ENCODE data around the gene RYR2. TPM values are rescaled to one million over a fixed set of nuclear protein-coding genes. Genes with fewer than 3 reads are reported as not detected.
"Not testable (repeated sequence)": the region's sequence is repeated elsewhere in the genome, so short reads cannot be mapped to it uniquely, and the experiment has no call there.

RYR2 gene
- total RNA-seq, 1 donor from 2014 or later: 0.19 TPM

GRCh38 chr1:237814319-237814924 is 772.4 kb downstream of the RYR2 start:
- Mint-ChIP-seq H3K4me1 (ENCODE audit: low read depth) (no peaks in the 10 kb centered on the region), H3K27me3 (peaks cover 9% of the 10 kb centered on the region), H3K4me3 (ENCODE audit: low read depth) (no peak overlapping the region), H3K9me3 (ENCODE audit: low read depth) (no peaks in the 10 kb centered on the region), H3K27ac (no peak overlapping the region), H3K36me3 (ENCODE audit: insufficient read depth) (no peaks in the 10 kb centered on the region)
- DNase-seq (ENCODE audit: low spot score, unreplicated experiment): no peak
- TF ChIP-seq CTCF (IDR thresholded peaks at IDR 0.05; ENCODE audit: unreplicated experiment): peak; percentile 68

DNA sequence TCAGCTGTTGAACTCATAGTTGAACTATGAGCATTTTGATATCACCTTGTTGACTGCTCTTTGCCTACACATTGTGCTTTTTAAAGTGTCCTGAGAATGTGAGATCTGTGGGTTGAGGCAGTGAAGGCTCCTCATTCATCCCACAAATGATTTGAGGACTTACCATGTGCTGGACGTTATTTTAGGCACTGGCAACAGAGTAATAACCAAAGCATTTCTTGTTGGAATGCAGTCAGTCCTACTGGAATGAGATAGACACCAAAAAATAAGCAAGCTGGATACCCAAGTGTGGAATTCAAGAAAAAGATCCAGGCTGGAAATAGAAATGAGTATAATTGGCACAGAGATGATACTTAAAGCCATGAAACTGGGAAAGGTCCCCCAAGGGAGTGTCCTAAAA is 775.3 kb downstream of the RYR2 start:
- H3K4me3 Mint-ChIP-seq (ENCODE audit: low read depth): no peak overlapping the region
- H3K9me3 Mint-ChIP-seq (ENCODE audit: low read depth): no peaks in the 10 kb centered on the region
- H3K27ac Mint-ChIP-seq: no peak overlapping the region
- H3K36me3 Mint-ChIP-seq (ENCODE audit: insufficient read depth): no peaks in the 10 kb centered on the region
- H3K4me1 Mint-ChIP-seq (ENCODE audit: low read depth): no peaks in the 10 kb centered on the region
- no peak for TF ChIP-seq CTCF (IDR thresholded peaks at IDR 0.05; ENCODE audit: unreplicated experiment)
- peaks cover 9% of the 10 kb centered on the region for H3K27me3 Mint-ChIP-seq
- no peak for DNase-seq (ENCODE audit: low spot score, unreplicated experiment)

DNA sequence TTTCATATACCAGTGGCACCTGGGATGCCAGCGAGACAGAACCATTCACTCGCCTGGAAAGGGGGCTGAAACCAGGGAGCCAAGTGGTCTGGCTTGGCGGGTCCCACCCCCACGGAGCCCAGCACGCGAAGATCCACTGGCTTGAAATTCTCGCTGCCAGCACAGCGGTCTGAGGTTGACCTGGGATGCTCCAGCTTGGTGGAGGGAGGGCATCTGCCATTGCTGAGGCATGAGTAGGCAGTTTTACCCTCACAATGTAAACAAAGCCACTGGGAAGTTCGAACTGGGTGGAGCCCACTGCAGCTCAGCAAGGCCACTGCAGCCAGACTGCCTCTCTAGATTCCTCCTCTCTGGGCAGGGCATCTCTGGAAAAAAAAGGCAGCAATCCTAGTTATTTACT is 778.6 kb downstream of the RYR2 start:
- H3K9me3 Mint-ChIP-seq (ENCODE audit: low read depth); DNase-seq (ENCODE audit: low spot score, unreplicated experiment); H3K36me3 Mint-ChIP-seq (ENCODE audit: insufficient read depth); H3K27ac Mint-ChIP-seq; H3K4me3 Mint-ChIP-seq (ENCODE audit: low read depth); H3K27me3 Mint-ChIP-seq; H3K4me1 Mint-ChIP-seq (ENCODE audit: low read depth): not testable (repeated sequence)

- no peak for DNase-seq (ENCODE audit: low spot score, unreplicated experiment)
- H3K27ac Mint-ChIP-seq: no peak overlapping the region
- TF ChIP-seq CTCF (IDR thresholded peaks at IDR 0.05; ENCODE audit: unreplicated experiment): no peak
- H3K4me1 Mint-ChIP-seq (ENCODE audit: low read depth): no peaks in the 10 kb centered on the region
- H3K9me3 Mint-ChIP-seq (ENCODE audit: low read depth): no peaks in the 10 kb centered on the region
- no peaks in the 10 kb centered on the region for H3K36me3 Mint-ChIP-seq (ENCODE audit: insufficient read depth)
- no peak overlapping the region for H3K4me3 Mint-ChIP-seq (ENCODE audit: low read depth)
- peaks cover 4% of the 10 kb centered on the region for H3K27me3 Mint-ChIP-seq
Observed at GRCh38 chr1:237832858-237833257, 790.9 kb downstream of the RYR2 start.

- no peak for TF ChIP-seq CTCF (IDR thresholded peaks at IDR 0.05; ENCODE audit: unreplicated experiment)
- H3K36me3 Mint-ChIP-seq (ENCODE audit: insufficient read depth): no peaks in the 10 kb centered on the region
- H3K27ac Mint-ChIP-seq: no peak overlapping the region
- H3K4me1 Mint-ChIP-seq (ENCODE audit: low read depth): no peaks in the 10 kb centered on the region
- H3K9me3 Mint-ChIP-seq (ENCODE audit: low read depth): no peaks in the 10 kb centered on the region
- H3K4me3 Mint-ChIP-seq (ENCODE audit: low read depth): no peak overlapping the region
- no peak for DNase-seq (ENCODE audit: low spot score, unreplicated experiment)
- H3K27me3 Mint-ChIP-seq: peaks cover 4% of the 10 kb centered on the region
Observed at GRCh38 chr1:237834048-237834447, 792.1 kb downstream of the RYR2 start.

GRCh38 chr1:237834461-237834860 is 792.5 kb downstream of the RYR2 start:
- no peak overlapping the region for H3K27ac Mint-ChIP-seq
- DNase-seq (ENCODE audit: low spot score, unreplicated experiment): no peak
- H3K36me3 Mint-ChIP-seq (ENCODE audit: insufficient read depth): no peaks in the 10 kb centered on the region
- no peak for TF ChIP-seq CTCF (IDR thresholded peaks at IDR 0.05; ENCODE audit: unreplicated experiment)
- peaks cover 4% of the 10 kb centered on the region for H3K27me3 Mint-ChIP-seq
- no peak overlapping the region for H3K4me3 Mint-ChIP-seq (ENCODE audit: low read depth)
- no peaks in the 10 kb centered on the region for H3K4me1 Mint-ChIP-seq (ENCODE audit: low read depth)
- H3K9me3 Mint-ChIP-seq (ENCODE audit: low read depth): no peaks in the 10 kb centered on the region

Measured in progenitor cell of endocrine pancreas (in vitro differentiated cells).